ENCODE data around the gene ATP2B1. TPM values are rescaled to one million over a fixed set of nuclear protein-coding genes. Genes with fewer than 3 reads are reported as not detected.
"Not testable (repeated sequence)": the region's sequence is repeated elsewhere in the genome, so short reads cannot be mapped to it uniquely, and the experiment has no call there.

Gene ATP2B1
- total RNA-seq, 1 donor from 2014 or later: 44.0 TPM

DNA sequence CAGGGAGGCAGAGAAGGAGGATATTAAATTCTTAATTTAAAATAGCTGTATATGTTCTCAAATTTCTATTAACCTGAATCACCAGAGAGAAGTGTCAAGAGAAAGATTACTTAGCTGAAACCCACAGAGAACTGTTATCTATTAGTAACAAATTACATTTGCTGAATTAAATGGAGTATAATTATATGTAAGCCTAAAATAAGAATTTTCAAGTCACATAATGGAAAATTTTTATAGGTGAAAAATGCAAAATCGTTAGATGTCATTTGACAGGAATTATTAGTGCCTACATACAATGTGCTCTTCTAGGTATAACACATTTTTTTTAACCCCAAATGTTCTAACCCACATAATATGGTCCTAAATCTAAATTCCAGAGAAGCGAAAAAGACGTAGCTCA is 4.1 kb upstream of the ATP2B1 start:
- DNase-seq (ENCODE audit: low spot score): no peak

DNA sequence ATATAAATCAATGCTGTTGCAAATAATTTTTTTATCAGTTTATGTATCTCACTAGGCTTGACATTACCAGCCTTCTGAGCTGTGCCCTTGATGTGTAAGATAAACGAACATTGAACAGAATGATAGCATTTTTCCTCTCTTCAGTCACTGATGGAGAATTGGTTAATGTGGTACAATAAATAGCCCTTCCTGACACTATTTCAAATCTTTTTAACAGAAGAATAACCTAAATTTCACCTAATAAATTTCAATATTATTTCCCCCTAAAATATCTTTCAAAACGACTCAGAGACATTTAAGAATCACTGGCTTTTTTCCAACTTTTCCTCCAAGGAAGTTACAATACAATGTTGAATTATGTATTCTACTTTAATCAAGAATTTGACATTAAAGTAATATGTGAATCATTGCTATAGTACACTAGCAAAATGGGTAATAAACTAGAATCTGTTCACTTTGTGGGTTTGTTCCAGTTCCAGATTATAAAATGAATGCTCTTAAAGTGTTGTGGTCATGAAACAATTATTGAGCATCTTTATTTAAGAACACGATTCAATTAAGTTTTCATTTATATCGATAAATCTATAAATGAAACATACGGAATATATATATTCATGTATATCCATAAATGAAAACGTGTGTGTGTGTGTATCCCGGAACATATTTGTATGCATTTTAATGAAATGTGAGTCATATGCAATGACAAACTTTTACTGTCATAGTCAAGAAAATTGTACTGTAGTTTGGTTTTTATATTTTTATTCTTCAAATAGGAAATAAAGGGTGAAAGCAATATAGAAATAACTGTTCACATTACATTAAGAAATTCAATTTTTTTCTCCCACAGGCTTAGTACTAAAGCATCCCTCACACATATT is 2.5 kb upstream of the ATP2B1 start:
- no peak for DNase-seq (ENCODE audit: low spot score)

DNA sequence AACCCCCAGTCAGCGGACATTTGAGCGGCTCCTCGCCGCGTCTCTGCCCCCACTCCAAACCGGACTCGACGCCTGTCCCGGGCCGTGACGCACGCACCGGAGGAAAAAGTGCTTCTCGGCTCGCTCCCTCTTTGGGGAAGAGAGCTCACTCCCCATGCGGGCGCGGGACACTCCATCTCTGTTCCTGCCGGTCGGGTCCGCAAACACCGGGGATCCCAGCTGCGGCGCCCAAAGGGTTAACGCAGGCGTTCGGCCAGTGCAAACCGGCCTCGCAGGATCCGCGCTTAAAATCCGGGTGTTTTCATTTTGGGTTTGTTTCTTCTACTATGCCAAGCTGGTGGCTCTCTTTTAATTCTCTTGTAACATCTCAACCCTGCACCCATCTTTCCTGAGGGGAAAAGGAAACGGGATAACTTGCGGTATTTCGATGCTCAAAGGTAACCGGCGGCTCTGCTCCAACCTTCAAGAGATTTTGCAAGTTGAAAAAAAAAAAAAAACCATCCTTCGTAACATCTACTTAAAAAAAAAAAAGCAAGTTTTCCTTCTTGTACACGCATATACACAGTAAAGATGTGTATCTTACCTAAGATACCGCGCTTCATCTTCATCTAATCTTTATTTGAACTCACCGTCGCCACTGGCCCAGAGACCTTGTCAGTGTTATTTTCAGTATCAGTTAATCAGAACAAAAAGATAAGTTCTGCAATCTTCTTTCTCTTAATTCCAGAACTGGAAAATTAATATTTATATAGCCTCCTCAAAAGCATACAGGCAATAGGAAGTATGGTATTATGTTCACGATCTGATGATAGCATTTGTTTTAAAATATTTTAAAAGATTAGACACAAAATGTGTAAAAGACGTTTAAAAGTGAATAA is 1.6 kb upstream of the ATP2B1 start:
- DNase-seq (ENCODE audit: low spot score): peak; percentile 48

DNA sequence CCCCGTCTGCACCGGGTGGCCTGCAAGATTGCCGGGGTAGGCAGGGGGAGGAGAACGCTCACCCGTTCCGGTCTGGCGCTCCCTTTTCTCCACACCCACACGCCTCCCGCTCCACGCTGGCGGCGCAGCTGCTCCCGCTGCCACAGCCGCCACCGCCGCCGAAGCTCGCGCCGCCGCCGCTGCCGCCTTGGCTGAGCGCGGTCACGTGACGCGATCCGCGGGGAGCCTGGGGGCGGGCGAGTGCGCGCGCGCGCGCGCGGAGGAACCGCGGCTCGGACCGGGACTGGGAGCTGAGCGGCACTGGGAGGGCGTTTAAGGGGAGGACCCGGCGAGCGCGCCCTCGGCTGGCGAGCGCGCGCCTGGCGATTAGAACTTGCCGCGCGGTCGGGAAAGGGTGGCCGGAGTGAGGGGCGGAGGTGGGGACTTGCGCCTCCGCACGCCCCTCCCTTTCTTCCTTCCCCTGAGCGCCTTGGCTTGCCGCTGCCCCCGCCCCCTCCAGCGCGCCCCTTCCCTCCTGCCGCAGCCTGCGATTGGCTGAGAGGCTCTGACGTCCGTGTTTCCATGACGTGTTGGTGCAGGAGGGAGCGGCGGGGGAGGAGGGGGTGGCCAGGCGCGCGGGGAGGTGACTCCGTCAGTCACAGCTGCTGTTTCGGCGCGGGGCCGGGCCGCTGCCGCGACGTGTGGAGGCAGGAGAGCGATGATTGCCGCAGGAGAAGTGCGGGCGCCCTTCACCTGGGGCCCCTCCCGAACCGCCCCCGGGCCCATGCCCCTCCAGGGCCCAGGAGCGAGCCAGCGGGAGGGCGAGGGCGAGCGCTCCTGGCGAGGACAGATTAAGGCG is 738 bp upstream of the ATP2B1 start:
- peak; percentile 99 for DNase-seq (ENCODE audit: low spot score)

DNA sequence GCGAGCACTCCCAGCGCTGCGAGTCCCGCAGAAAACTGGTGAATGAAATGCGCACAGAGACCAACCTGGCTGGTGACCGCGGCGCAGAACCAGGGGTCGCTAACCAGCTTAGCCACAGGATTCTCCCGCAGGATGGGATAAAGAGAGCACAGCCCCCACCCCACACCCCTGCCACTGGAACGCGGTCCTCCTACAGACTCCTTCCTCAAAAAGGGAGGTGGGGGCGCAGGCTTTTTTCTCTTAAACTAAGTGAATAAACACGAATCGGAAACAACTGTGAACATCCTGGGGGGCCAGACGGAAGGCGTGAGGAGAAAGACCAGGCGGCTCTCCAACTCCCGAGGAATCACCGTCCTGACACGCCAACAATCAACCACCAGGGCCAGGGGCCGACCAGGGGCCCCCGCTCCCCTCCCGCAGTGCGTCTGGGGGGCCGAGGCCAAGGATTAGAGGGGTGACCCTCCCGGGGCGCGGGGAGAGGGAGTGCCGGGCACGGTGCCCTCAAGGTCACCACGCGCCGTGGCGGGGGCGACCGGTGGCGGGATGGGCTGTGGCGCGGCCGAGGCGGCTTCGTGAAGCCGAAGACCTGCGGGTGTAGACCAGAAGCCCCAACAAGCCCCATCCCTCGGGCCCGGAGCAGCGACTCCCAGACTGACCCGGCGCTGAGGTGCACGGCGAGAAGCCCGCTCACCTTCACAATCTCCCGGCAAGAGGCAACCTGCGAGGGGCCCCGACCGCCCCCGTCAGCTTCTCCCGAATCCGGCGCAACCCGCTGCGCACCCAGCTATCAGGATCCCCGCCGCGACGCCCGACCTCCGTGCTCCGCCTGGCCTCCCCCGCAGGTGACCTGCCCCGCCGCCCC is 704 bp downstream of the ATP2B1 start:
- DNase-seq (ENCODE audit: low spot score): peak; percentile 21

DNA sequence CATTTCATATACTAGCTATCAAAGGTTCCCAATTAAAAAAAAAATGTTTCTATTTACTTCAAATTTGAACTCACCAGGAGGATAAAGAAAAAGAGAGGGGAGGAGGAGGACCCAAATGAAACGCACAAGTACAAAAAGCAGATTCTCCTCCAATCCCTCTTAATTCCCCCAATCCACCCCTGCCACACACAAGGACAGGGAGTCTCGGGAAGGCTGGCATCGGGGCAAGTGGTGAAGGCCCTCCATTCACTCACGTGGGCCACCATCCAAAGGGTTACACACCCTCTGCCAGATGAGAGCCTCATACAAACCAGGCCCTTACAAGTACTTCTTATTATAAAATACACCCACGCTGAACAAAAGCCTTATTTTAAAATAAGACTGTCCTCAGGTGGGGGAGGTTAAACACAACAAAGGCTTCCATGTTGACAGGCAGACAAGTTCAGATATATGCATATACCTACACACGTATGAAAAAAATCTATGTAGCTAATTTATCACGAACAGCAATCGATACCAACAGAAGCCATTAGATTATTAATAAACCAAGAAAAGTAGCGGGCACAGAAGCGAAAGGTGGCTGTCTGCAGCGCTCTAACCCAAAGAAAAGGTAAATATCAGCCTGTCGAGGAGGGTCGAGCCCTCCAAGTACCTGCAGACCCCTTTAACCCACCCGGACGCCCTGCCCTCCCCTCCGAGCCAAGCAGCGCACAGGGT is 1.5 kb downstream of the ATP2B1 start:
- no peak for DNase-seq (ENCODE audit: low spot score)

DNA sequence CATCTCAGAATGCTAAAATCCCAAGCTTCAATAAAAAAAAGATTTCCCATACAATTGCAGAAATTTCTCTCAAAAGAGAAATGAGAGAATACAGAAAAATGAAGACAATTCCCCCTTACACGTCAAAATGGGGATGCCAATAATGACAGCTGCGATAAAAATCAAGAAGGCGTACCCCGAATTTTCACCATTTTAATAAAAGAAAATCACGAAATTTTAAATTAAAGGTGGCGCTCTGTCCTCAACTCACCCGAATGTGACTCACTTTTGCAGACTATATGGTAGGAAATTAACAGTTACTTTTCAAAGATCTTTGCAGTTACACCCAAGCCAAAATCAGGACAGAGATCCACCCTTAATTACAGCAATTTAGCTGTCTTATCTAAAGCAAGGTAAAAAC is 2.1 kb downstream of the ATP2B1 start:
- no peak for DNase-seq (ENCODE audit: low spot score)

DNA sequence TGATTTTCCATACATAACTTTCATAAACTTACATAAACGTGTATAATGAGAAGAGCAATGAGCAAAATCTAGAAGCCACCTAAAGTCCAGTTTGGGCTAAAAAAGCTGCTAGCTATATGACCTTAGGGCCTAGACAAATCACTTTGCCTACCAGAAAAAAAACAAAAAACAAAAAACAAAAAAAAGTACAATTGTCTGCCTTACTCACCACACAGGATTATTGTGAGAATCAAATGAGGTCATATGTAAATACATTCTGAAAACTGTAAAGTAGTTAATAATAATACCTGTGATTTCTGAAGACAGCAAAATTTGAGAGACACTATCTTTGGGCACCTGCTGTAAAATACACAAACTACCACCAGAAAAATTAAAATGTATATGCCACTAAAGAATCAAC is 4.2 kb downstream of the ATP2B1 start:
- DNase-seq (ENCODE audit: low spot score): no peak

DNA sequence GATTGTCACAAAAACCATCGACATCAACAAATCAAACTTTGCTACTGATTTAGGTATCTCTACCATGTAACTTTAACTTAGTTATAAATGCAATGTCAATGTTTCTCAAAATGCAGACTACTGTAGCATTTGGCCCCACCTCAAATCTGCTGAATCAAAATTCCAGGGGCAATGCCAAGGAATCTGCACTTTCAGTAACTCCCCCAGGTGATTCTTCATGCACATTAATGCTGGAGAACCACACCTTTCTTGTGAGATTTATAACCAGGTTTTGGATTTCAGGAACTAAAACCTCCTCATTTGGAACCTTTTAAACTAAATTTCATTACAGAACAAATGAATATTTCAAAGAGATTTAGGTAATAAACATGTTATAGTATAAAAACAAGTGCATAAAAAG is 4.9 kb downstream of the ATP2B1 start:
- no peak for DNase-seq (ENCODE audit: low spot score)

DNA sequence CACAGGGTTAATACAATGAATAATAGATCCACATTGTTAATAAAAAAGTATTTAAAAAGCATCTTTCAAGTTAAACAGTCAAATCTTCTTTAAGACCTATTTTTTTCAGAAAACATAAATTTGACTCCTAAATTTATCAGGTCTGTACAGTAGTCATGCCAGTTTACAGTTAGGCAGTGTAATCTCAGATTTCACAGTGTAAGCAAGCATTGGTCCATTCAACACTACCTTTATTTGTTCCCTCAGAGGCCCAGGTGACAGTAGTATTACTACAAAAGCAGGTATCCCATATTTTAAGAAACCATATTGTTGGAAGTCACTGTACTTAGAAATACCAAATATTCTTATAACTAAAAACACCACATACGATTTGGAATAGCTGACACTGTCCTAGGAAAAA is 6.1 kb downstream of the ATP2B1 start:
- DNase-seq (ENCODE audit: low spot score): no peak

DNA sequence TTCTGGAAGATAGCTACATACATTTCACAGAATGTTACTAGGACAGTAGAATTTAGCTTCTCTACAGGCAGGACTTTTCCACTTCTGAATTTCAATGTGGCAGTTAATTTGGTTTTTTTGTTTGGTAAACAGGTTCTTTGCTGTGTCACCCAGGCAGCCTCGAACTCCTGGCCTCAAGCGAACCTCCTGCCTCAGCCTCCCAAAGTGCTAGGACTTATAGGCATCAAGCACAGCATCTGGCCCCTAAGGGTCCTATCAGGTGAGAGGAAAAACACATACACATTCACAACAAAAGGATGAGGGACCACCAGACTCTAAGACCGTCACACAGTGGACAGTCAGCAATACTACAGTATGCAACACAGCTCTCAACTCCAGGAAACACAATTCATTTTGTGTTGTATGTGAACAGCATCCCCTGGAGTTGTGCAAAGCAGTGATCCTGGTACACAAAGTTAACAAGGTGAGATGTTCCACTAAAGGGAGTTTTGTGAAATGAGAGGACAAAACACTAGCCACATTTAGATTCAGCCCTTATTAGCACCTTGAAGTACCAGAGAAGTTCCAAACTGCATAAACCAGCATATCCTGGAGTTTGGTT is 6.9 kb downstream of the ATP2B1 start:
- no peak for DNase-seq (ENCODE audit: low spot score)

DNA sequence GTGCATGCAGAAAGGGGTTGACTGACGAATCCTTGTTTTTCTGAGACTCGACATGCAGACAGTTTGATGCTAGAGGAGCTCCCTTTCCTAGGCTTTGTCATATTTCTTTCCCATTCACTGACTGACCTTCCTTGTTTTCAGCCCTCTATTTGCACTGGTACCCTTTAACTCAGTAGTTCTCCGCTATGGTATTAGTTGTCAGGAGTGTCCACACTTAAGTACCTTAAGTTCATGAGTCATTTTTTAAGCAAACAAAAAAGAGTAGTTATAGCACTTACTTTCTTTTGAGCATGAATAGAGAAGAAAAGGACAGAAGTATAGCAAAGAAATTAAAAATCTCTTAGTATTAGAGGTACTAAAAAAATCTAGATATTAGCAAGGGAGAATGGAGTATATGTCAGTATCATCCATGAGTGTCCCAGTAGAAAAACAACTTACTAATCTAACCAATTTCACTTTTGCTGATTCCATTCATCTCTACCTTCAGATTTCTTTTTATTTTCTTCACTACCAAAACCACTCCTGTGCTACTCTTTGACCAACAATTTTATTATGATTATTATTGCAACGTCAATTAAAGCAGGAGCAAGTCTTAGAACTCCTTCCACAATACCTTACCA is 8.3 kb downstream of the ATP2B1 start:
- DNase-seq (ENCODE audit: low spot score): no peak

DNA sequence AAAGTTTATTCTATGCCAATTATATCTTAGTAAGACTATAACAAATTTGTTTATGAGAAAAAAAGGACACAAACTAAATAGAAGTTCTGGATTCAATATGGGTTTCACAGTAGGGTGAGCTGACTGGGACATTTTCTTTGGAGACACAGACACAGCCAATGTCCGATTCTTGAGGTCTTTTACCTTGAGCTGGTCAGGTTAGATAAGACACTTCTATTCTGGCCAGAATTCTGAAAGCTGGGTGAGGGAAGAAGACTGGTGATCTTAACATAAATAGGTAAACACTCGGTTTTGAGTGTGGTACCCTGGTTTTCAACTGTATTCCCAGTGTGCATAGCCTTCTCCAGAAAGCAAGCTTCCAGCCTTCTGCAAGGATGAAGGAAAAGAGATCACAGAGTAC is 10.0 kb downstream of the ATP2B1 start:
- no peak for DNase-seq (ENCODE audit: low spot score)

DNA sequence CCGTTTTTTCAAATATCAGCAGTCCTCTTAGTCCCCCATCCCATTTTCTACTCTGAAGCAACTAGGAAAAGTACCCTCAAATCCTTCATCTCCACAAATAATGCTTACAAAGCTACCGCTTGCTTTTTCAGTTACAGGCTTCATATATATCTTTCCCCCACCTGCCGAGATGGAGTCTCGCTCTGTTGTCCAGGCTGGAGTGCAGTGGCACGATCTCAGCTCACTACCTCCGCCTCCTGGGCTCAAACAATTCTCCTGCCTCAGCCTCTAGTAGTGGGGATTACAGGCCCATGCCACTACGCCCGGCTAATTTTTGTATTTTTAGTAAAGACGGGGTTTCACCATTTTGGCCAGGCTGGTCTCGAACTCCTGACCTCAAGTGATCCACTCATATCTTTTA is 10.9 kb downstream of the ATP2B1 start:
- not testable (repeated sequence) for DNase-seq (ENCODE audit: low spot score)

DNA sequence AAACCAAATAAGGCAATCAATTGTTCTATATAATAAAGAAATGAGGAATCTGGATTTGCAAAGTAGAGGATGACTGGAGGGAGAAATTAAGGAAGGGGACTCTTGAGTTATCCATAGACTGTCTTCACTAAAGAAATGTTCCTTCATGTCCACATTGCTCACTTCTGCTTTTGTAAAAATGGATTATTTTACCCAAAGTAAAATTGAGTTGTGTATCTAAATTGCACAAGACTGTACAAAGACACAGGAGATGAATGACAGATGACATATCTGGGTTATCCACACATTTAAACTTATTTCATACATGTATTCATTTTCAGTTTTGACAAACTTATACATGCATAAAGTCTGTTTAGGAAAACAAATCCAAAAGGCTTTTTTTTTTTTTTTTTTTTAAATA is 11.3 kb downstream of the ATP2B1 start:
- no peak for DNase-seq (ENCODE audit: low spot score)

DNA sequence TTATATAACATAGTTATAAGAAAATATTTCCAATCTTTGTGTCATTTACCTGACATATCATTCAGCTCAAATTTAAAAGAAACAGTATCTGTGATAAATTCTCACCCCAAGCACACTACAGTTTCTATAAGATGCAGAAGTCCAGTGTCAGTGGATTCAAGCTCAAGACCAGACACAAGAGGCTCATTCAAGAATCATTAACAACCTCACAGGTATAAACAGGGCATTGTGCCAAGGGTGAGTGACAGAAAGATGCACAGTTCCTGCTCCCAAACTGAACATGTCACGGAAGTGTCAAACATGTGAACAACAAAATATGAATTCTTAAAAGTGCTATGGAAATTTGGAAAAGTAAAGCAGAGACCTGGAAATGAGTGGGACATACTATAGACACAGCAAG is 12.8 kb downstream of the ATP2B1 start:
- peak; percentile 18 for DNase-seq (ENCODE audit: low spot score)

DNA sequence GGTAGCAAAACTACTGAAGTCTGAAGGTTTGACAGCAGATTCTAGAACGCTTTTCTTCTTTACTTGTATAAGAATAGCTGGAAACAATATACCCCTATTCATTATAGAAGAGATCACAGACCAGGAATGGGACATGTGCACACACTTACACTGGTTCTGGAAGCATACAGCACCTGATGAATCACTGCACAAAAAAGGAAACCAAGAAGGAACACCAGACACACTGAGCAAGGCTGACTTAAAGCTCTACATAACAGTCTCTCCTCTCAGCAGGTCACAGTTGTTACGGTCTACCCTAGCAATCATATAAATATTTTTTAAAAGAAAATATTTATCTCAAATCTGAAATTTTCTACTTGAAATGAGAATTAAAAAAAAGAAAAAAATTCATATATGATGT is 13.5 kb downstream of the ATP2B1 start:
- no peak for DNase-seq (ENCODE audit: low spot score)

DNA sequence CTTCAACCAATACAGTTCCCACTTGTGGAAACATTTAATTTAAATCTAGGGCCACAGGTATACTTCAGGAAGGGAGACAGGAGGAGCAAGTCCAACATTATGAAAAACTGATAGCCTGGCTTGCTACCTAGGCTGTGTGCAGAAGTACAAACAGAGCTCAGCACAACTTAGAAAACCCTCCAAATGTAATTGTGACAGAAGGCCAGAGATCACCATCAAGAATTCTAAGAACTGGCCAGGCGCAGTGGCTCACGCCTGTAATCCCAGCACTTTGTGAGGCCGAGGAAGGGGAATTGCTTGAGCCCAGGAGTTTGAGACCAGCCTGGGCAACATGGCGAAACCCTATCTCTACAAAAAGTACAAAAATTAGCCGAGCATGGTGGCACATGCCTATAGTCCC is 14.1 kb downstream of the ATP2B1 start:
- no peak for DNase-seq (ENCODE audit: low spot score)

DNA sequence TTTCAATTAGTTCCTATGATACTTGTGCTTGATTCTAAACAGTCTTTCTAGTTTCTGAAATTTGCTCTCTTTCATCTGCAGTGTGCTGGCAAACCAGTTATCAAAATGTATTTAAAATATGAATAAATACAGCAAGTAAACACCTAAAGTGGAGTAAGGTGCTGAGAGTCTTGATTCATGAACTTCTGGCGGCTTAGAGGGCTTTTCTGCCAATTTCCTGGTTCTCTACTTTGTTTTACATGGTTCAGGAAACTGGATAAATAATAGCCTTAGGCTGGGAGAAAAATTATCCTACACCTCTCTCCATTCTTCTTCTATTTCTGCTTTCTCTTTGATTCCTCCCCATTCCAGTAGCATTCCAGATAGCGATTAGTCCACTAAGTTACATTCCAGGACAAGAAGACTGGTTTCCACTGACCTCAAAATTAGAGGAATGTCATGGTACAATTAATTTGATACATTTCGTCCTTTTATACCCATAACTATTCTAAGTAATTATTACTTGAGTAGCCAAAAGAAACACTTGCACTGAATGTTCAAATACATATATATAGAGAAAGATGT is 14.9 kb downstream of the ATP2B1 start:
- DNase-seq (ENCODE audit: low spot score): no peak
